OCI-LY3 (cell line): ENCODE measurements around the gene HACD2.

Source experiments
- H2AFZ ChIP-seq: fragments of 200-600, 300-600 bp; shearing (Covaris generic); 2 replicates; pipeline ENCODE4 v1.6.0; 2014; ENCODE audit warnings: antibody characterized with exemption, low read depth, low read length
- H3K27ac ChIP-seq: fragments of 200-600, 300-600 bp; sonication (generic); 2 replicates; pipeline ENCODE4 v1.5.1; 2014; ENCODE audit warnings: mild to moderate bottlenecking, low read length, moderate library complexity, mixed read lengths
- H3K27me3 ChIP-seq: fragments of 200-600, 300-600 bp; sonication (generic); 2 replicates; pipeline ENCODE4 v1.6.1; 2014; ENCODE audit warnings: low read depth, low read length, mixed read lengths
- H3K36me3 ChIP-seq: fragments of 200-600, 300-600 bp; sonication (generic); replicated peaks from 2 replicates; pipeline ENCODE3; 2014; ENCODE audit warnings: low read depth, low read length, mixed read lengths
- H3K4me1 ChIP-seq: fragments of 300-600, 200-600 bp; sonication (generic); 2 replicates; pipeline ENCODE4 v1.6.1; 2014; ENCODE audit warnings: low read length, mixed read lengths
- H3K4me2 ChIP-seq: fragments of 200-600, 300-600 bp; sonication (generic); 2 replicates; pipeline ENCODE4 v1.6.1; 2014; ENCODE audit warnings: low read length, mixed read lengths
- H3K4me3 ChIP-seq: fragments of 300-600, 200-600 bp; sonication (generic); 2 replicates; pipeline ENCODE4 v1.5.1; 2014; ENCODE audit warnings: antibody characterized with exemption, mild to moderate bottlenecking, low read length, moderate library complexity
- H3K79me2 ChIP-seq: fragments of 300-600, 200-600 bp; shearing (Covaris generic); 2 replicates; pipeline ENCODE4 v1.6.1; 2014; ENCODE audit warnings: mild to moderate bottlenecking, low read length, mixed read lengths
- H3K9ac ChIP-seq: fragments of 300-600, 200-600 bp; shearing (Covaris generic); 2 replicates; pipeline ENCODE4 v1.6.0; 2014; ENCODE audit warnings: mild to moderate bottlenecking, low read length, moderate library complexity
- H3K9me3 ChIP-seq: fragments of 200-600, 300-600 bp; shearing (Covaris generic); 2 replicates; pipeline ENCODE4 v1.6.1; 2014; ENCODE audit warnings: low read length, mixed read lengths; ENCODE audit not compliant: insufficient read depth
- H4K20me1 ChIP-seq: fragments of 200-600, 300-600 bp; sonication (generic); 2 replicates; pipeline ENCODE4 v1.6.1; 2016; ENCODE audit warnings: low read length, mixed read lengths; ENCODE audit not compliant: insufficient read depth
- EZH2phosphoT487 ChIP-seq: fragments of 200-600 bp; shearing (Covaris generic); IDR thresholded peaks from 2 replicates; pipeline ENCODE4 v1.6.1; 2018; ENCODE audit warnings: antibody characterized with exemption, mixed run types, low read depth
- TF ChIP-seq, protein P1 (sequence below): fragments of 200-600, 300-600 bp; sonication (generic); IDR thresholded peaks from 2 replicates; pipeline ENCODE4 v1.5.1; 2014; ENCODE audit warnings: antibody characterized with exemption, low read length, low read depth

Gene HACD2

DNA sequence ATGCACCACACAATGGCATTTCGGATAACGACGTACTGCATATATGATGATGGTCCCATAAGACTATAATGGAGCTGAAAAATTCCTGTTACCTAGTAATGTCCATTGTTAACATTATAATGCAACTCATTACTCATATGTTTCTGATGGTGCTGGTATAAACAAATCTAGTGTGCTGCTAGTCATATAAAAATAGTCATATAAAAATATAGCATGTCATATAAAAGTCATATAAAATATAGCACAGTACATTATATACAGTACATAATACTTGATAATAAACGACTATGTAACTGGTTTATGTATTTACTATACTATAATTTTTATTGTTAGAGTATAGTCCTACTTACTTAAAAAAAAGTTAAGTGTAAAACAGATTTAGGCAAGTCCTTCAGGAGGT is 50.6 kb downstream of the HACD2 start:
- H3K27me3 ChIP-seq, result no peaks in the 10 kb centered on the region
- no peak overlapping the region for H3K4me3 ChIP-seq
- H3K27ac ChIP-seq, result no peak overlapping the region
- H3K4me2 ChIP-seq, result no peak overlapping the region
- no peak overlapping the region for H2AFZ ChIP-seq
- H3K79me2 ChIP-seq, result peaks cover 4% of the 10 kb centered on the region; the same call in 1 of the 2 replicates
- no peak for TF ChIP-seq EZH2phosphoT487
- TF ChIP-seq, protein P1, sequence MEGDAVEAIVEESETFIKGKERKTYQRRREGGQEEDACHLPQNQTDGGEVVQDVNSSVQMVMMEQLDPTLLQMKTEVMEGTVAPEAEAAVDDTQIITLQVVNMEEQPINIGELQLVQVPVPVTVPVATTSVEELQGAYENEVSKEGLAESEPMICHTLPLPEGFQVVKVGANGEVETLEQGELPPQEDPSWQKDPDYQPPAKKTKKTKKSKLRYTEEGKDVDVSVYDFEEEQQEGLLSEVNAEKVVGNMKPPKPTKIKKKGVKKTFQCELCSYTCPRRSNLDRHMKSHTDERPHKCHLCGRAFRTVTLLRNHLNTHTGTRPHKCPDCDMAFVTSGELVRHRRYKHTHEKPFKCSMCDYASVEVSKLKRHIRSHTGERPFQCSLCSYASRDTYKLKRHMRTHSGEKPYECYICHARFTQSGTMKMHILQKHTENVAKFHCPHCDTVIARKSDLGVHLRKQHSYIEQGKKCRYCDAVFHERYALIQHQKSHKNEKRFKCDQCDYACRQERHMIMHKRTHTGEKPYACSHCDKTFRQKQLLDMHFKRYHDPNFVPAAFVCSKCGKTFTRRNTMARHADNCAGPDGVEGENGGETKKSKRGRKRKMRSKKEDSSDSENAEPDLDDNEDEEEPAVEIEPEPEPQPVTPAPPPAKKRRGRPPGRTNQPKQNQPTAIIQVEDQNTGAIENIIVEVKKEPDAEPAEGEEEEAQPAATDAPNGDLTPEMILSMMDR, result no peak
- H3K4me1 ChIP-seq, result peaks cover 9% of the 10 kb centered on the region
- no peak overlapping the region for H3K9ac ChIP-seq
- H3K36me3 ChIP-seq, result no peaks in the 10 kb centered on the region
- H3K9me3 ChIP-seq, result no peaks in the 10 kb centered on the region
- H4K20me1 ChIP-seq, result 0 out of 2 replicates have a peak, but pooled peaks cover 8% of the 10 kb centered on the region

DNA sequence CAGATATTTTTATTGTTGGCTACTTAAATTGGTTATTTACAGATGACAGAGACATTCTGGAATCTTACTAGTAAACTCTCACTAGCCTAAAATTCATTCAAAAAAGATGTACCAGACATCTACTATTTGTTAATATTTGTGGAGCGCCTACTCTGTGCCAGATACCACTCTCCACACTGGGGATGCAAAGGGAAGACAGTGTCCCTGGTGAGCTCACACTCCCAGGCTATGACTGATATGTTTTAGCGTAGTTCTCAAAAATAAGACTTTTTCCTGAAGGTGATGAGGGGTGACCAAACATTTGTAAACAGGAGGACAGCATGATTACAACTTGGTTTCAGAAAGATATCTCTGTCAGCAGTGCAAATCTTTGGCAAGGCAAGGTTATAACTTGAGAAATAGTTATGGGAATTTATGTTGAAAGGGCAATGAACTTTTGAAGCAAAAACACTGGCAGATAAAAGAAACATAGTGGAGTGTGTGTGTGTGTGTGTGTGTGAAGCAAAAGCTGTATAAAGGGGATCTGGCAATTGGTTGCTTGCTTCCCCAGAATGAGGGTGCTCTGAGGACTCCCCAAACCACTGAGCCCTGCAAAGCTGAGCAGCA is 51.2 kb downstream of the HACD2 start:
- no peaks in the 10 kb centered on the region for H3K36me3 ChIP-seq
- no peak overlapping the region for H3K4me2 ChIP-seq
- H3K4me3 ChIP-seq, result no peak overlapping the region
- H4K20me1 ChIP-seq, result 0 out of 2 replicates have a peak, but pooled peaks cover 8% of the 10 kb centered on the region
- H2AFZ ChIP-seq, result no peak overlapping the region
- no peak for TF ChIP-seq EZH2phosphoT487
- TF ChIP-seq, protein P1, result no peak
- peaks cover 4% of the 10 kb centered on the region; the same call in 1 of the 2 replicates for H3K79me2 ChIP-seq
- no peak overlapping the region for H3K9ac ChIP-seq
- H3K27me3 ChIP-seq, result no peaks in the 10 kb centered on the region
- H3K9me3 ChIP-seq, result no peaks in the 10 kb centered on the region
- H3K4me1 ChIP-seq, result peaks cover 9% of the 10 kb centered on the region
- no peak overlapping the region for H3K27ac ChIP-seq

DNA sequence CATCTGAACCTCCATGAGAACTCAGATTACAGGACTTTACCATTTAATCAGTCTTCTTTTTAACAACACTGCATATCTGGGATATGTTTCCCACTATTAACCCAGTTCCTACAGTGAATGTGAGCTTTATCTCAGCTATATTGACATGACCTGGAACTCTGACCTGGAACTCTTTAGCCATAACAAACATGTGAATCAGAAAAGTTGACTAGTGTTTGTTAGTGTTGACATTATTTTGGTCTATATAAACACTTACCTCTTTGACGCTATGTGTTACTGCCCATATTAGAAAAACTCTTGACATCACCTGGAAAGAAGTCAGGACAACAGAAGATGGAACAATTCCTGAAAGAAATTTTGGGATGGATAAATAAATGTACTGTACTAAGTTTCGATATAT is 56.7 kb downstream of the HACD2 start:
- Histone ChIP-seq H3K36me3 (peaks cover 16% of the 10 kb centered on the region), H3K79me2 (no peaks in the 10 kb centered on the region), H3K9me3 (no peaks in the 10 kb centered on the region), H4K20me1 (no peaks in the 10 kb centered on the region), H3K9ac (no peak overlapping the region), H3K4me1 (no peaks in the 10 kb centered on the region), H3K27me3 (no peaks in the 10 kb centered on the region), H3K4me2 (no peak overlapping the region), H3K4me3 (no peak overlapping the region), H2AFZ (no peak overlapping the region), H3K27ac (no peak overlapping the region)
- TF ChIP-seq, protein P1, result no peak
- TF ChIP-seq EZH2phosphoT487, result no peak

DNA sequence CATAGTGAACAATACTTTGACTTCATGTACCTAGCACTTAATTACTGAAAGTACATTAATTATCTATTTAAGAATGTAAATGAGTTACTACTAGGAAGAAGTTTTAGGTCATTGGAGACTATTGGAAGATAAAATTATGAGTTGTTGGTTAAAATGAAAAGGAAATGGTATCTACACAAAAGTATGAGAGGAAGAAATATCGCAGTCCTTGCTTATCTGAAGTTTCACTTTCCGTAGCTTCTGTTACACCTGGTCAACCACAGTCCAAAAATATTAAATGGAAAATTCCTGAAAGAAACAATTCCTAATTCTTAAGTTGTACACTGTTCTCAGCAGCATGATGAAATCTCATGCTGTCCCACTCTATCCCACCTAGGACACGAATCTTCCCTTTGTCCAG is 57.8 kb downstream of the HACD2 start:
- H3K4me2 ChIP-seq, result no peak overlapping the region
- no peak overlapping the region for H2AFZ ChIP-seq
- no peaks in the 10 kb centered on the region for H3K9me3 ChIP-seq
- H3K4me3 ChIP-seq, result no peak overlapping the region
- no peaks in the 10 kb centered on the region for H4K20me1 ChIP-seq
- H3K4me1 ChIP-seq, result no peaks in the 10 kb centered on the region
- H3K36me3 ChIP-seq, result peaks cover 16% of the 10 kb centered on the region
- no peak overlapping the region for H3K27ac ChIP-seq
- TF ChIP-seq, protein P1, result no peak
- no peak for TF ChIP-seq EZH2phosphoT487
- H3K27me3 ChIP-seq, result no peaks in the 10 kb centered on the region
- H3K79me2 ChIP-seq, result no peaks in the 10 kb centered on the region
- no peak overlapping the region for H3K9ac ChIP-seq
